ENCODE measurements around the gene MAPKAPK5. TPM values are rescaled to one million over a fixed set of nuclear protein-coding genes. Genes with fewer than 3 reads are reported as not detected.

MAPKAPK5 gene
- total and polyA plus RNA-seq, 10 of the 15 experiments (the other 5 are each of a cell fraction or from before 2014, with no cell fraction given) = 12.6 to 54.3 (median 41.5) TPM

GRCh38 chr12:111887926-111888745 is 46.1 kb downstream of the MAPKAPK5 start (continued):
- TF ChIP-seq IKZF1 (conservative IDR thresholded peaks at IDR 0.05) = no peak
- TF ChIP-seq TAF1 (IDR thresholded peaks at IDR 0.05; ENCODE audit: borderline replicate concordance, low read depth, low read length) = no peak
- no peak for TF ChIP-seq CBFB (IDR thresholded peaks at IDR 0.05; ENCODE audit: low read depth)
- TF ChIP-seq RELA (IDR thresholded peaks at IDR 0.05; ENCODE audit: borderline replicate concordance, partially characterized antibody) = no peak

DNA sequence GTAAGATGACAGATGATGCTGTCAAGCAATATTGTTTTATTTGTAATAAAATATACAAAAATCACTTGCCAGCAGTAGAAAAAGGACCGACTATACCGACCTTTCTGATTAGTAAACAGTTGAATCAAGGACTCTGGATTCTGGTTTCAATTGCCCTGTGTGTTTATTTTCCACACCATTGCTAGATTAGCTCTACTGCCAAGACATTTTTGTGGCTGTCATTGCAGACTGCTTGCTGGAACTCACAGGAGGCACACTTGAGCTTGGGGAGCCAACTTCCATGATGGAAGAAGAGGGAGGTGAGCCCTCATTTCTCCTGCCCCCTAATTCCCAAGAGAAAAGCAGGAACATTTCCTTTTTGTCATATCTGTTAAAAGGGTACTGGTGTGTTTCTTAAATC is 51.3 kb downstream of the MAPKAPK5 start:
- intact Hi-C loops (cut with micrococcal nuclease; ENCODE audit: unreplicated experiment) (no loop called here), in situ Hi-C loops (cut with MboI) (no loop called here)
- H4K20me1 ChIP-seq (ENCODE audit: control insufficient read depth, insufficient read depth) = no peaks in the 10 kb centered on the region
- ChIA-PET RAD21 (ENCODE audit: unreplicated experiment) (no interaction called here), CTCF (no interaction called here), POLR2A (no interaction called here), SMC1A (ENCODE audit: uncharacterized antibody, unreplicated experiment) (interaction anchor here (1.0 to 1.2 kb wide), 2 partner anchors 88 to 129 kb away, joined by 3 read pairs; no protein-coding TSS in a partner anchor)
- no peak for FAIRE-seq
- no peak overlapping the region for H3K27ac ChIP-seq (ENCODE audit: control insufficient read depth, insufficient read depth)
- H3K4me3 ChIP-seq = no peak overlapping the region
- DNase-seq (ENCODE audit: low read depth, low spot score) = no peak
- H3K4me1 ChIP-seq (ENCODE audit: control insufficient read depth, insufficient read depth, low read length) = no peaks in the 10 kb centered on the region
- H2AFZ ChIP-seq (ENCODE audit: control insufficient read depth, low read depth, low read length) = no peak overlapping the region
- 98% methylated on average over 2 of the region's 2 CpGs for WGBS (ENCODE audit: insufficient coverage, insufficient replicate concordance, low lambda C conversion rate, missing lambda C conversion rate)
- H3K36me3 ChIP-seq (ENCODE audit: control insufficient read depth in 2 of 2, insufficient read depth in 2 of 2, low read length in 1 of 2) = peaks cover 8 to 12% of the 10 kb centered on the region in 2 experiments
- no peaks in the 10 kb centered on the region for H3K27me3 ChIP-seq (replicated peaks in 1 of 2; ENCODE audit: control insufficient read depth in 2 of 2, insufficient read depth in 2 of 2, low read length in 1 of 2)
- H3K9ac ChIP-seq (ENCODE audit: control insufficient read depth, insufficient read depth, low read length) = no peak overlapping the region
- H3K9me3 ChIP-seq (replicated peaks; ENCODE audit: control insufficient read depth, insufficient read depth, low read length) = no peaks in the 10 kb centered on the region
- no TSS peak for BruUV-seq (replicated peaks)
- no peaks in the 10 kb centered on the region for H3K79me2 ChIP-seq (ENCODE audit: control insufficient read depth, insufficient read depth, low read length)
- no peak for ATAC-seq
- H3K4me2 ChIP-seq (ENCODE audit: control insufficient read depth, insufficient read depth) = no peak overlapping the region
- TF ChIP-seq PAX8 (IDR thresholded peaks at IDR 0.05) = no peak
- TF ChIP-seq ZSCAN29 (IDR thresholded peaks at IDR 0.05) = no peak
- TF ChIP-seq BHLHE40 (IDR thresholded peaks at IDR 0.05; ENCODE audit: borderline replicate concordance in 1 of 2, low read depth in 2 of 2, low read length in 1 of 2) = no peak
- TF ChIP-seq ATF3 (IDR thresholded peaks at IDR 0.05; ENCODE audit: borderline replicate concordance, extremely low read depth, low read depth, low read length) = no peak
- TF ChIP-seq ETV6 (conservative IDR thresholded peaks at IDR 0.05 in 1 of 2, IDR thresholded peaks at IDR 0.05 in 1 of 2; ENCODE audit: borderline replicate concordance in 1 of 2, low read depth in 1 of 2) = no peak
- no peak for TF ChIP-seq RBBP5 (conservative IDR thresholded peaks at IDR 0.05)
- TF ChIP-seq CTCF (IDR thresholded peaks at IDR 0.05 in 2 of 3, conservative IDR thresholded peaks at IDR 0.05 in 1 of 3; ENCODE audit: control insufficient read depth in 2 of 3, extremely low read depth in 1 of 3, insufficient read depth in 1 of 3, low read depth in 3 of 3, low read length in 3 of 3) = no peak
- no peak for TF ChIP-seq NFIC (IDR thresholded peaks at IDR 0.05; ENCODE audit: low read depth, low read length)
- no peak for TF ChIP-seq MTA2 (IDR thresholded peaks at IDR 0.05; ENCODE audit: low read depth)
- TF ChIP-seq SIN3A (IDR thresholded peaks at IDR 0.05; ENCODE audit: low read depth, low read length) = no peak
- no peak for TF ChIP-seq RFX5 (IDR thresholded peaks at IDR 0.05; ENCODE audit: low read depth, low read length)
- TF ChIP-seq POLR2AphosphoS5 (IDR thresholded peaks at IDR 0.05; ENCODE audit: low read length) = no peak
- no peak for TF ChIP-seq ZNF687 (IDR thresholded peaks at IDR 0.05)
